Body of pancreas (tissue), 4 donors: ENCODE data around the gene ASB2.
A peak's percentile ranks its signal among the peaks of the same experiment; 100 is the strongest.

ENCODE experiments used
- CTCF ChIP-seq, 7 experiments: fragments of 450-650 bp in 4 of 7; fragments of 200-600 bp in 3 of 7; sonication (generic) in 3 of 7; IDR thresholded peaks; one replicate each; pipeline ENCODE4 v1.5.1; 2016 to 2019; ENCODE audit warnings: antibody characterized with exemption in 7 of 7
- POLR2A ChIP-seq, 3 donors: fragments of 450-650 bp; IDR thresholded peaks; one replicate each; pipeline ENCODE4 v1.6.1; 2016; ENCODE audit warnings: antibody characterized with exemption in 3 of 3, mild to moderate bottlenecking in 2 of 3

DNA sequence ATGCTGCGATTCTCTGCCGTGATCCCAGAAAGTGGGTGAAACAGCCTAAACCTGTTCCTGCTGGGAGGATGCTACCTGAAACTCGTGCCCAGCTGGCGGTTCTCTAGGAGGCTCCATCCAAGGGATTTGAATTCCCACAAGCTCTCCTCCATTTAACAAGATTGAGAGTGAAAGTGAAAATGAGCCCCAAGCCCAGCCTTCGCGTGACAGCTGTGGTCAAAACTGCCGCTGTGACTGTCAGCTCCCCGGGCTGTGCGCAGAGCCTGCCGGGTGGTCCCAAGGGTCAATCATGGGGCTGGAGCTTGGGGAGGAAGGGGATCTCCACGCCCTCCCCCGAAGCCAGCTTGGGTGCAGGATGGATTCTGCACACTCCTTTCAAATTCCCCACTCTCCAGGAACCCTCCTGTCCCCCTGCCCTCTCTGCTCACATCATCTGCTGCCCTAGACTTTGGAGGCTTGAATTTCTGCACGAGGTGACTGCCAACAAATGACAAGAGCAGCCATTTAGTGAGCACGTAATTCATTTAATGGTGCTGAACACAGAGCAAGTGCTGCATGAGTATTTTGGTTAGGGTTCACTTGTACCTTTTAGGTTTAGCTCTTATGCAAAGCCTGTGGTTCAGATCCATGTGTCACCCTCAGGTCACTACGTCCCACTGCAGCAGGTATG lies 5.3 kb downstream of the ASB2 start:
- TF ChIP-seq CTCF (IDR thresholded peaks at IDR 0.05) (peak in 1 of 7 experiments; percentile 0), POLR2A (IDR thresholded peaks at IDR 0.05) (no peak)
